ENCODE results near the gene GRPEL1.

Gene GRPEL1

GRCh38 chr4:7067452-7068278 is at the start of gene GRPEL1:
Gene GRPEL1 (minus strand): TSS chr4:7068064. CDS start chr4:7068032, 32 bp downstream.
- TF ChIP-seq CTCF (IDR thresholded peaks at IDR 0.05; ENCODE audit: low read length, missing control alignments), result no peak
- DNase-seq (ENCODE audit: low read depth), result peak; percentile 99
- peak within 1 kb of the TSS; percentile 79 for H3K4me3 ChIP-seq (replicated peaks; ENCODE audit: low read depth, low read length)

- no peak for DNase-seq (ENCODE audit: low read depth)
- TF ChIP-seq CTCF (IDR thresholded peaks at IDR 0.05; ENCODE audit: low read length, missing control alignments), result no peak
- H3K4me3 ChIP-seq (replicated peaks; ENCODE audit: low read depth, low read length), result no peak overlapping the region
Measured at GRCh38 chr4:7116705-7117104, 48.8 kb upstream of the GRPEL1 start.

GRCh38 chr4:7115557-7116340 is 47.9 kb upstream of the GRPEL1 start:
- DNase-seq (ENCODE audit: low read depth), result no peak
- H3K4me3 ChIP-seq (replicated peaks; ENCODE audit: low read depth, low read length), result no peak overlapping the region
- no peak for TF ChIP-seq CTCF (IDR thresholded peaks at IDR 0.05; ENCODE audit: low read length, missing control alignments)

GRCh38 chr4:7112656-7113055 is 44.8 kb upstream of the GRPEL1 start:
- H3K4me3 ChIP-seq (replicated peaks; ENCODE audit: low read depth, low read length), result no peak overlapping the region
- TF ChIP-seq CTCF (IDR thresholded peaks at IDR 0.05; ENCODE audit: low read length, missing control alignments), result no peak

GRCh38 chr4:7111441-7111840 is 43.6 kb upstream of the GRPEL1 start:
- TF ChIP-seq CTCF (IDR thresholded peaks at IDR 0.05; ENCODE audit: low read length, missing control alignments), result no peak
- DNase-seq (ENCODE audit: low read depth), result no peak
- no peak overlapping the region for H3K4me3 ChIP-seq (replicated peaks; ENCODE audit: low read depth, low read length)

More at GRCh38 chr4:7112656-7113055, 44.8 kb upstream of the GRPEL1 start:
- no peak for DNase-seq (ENCODE audit: low read depth)

- TF ChIP-seq CTCF (IDR thresholded peaks at IDR 0.05; ENCODE audit: low read length, missing control alignments), result no peak
- no peak for DNase-seq (ENCODE audit: low read depth)
Measured at GRCh38 chr4:7110546-7110945, 42.7 kb upstream of the GRPEL1 start.

More at GRCh38 chr4:7110546-7110945, 42.7 kb upstream of the GRPEL1 start:
- no peak overlapping the region for H3K4me3 ChIP-seq (replicated peaks; ENCODE audit: low read depth, low read length)
